ENCODE data around the gene IFITM1. TPM values are rescaled to one million over a fixed set of nuclear protein-coding genes. Genes with fewer than 3 reads are reported as not detected.

IFITM1 gene
- total and polyA plus RNA-seq, 2 of the 13 experiments (the other 11 are each of a cell fraction or from before 2014, with no cell fraction given): 0.38 to 11.1 TPM

DNA sequence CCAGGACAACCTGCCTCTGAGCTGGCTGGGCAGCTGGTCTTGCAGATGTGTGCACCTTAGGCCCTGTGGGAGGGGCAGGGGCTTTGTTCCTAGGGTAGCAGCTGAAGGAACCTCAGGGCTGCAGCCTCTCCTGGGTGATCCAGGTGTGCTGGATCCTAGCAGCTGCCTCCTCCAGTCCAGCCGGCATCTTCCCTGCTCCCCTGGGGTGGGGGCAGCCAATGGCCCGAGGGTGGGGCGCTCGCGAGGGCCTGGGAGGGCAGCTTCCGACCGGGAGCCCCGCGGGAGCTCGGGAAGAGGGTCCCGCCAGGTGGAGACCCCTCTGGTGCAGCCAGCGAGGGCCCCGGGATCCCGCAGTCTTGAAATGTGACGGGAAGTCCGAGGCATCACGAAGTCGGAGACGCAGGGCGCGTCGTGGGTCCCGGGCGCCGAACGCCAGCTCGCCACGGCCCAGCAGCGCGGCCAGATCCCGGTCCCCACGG is 1.7 kb downstream of the IFITM1 start (continued):
- TF ChIP-seq, protein P1, sequence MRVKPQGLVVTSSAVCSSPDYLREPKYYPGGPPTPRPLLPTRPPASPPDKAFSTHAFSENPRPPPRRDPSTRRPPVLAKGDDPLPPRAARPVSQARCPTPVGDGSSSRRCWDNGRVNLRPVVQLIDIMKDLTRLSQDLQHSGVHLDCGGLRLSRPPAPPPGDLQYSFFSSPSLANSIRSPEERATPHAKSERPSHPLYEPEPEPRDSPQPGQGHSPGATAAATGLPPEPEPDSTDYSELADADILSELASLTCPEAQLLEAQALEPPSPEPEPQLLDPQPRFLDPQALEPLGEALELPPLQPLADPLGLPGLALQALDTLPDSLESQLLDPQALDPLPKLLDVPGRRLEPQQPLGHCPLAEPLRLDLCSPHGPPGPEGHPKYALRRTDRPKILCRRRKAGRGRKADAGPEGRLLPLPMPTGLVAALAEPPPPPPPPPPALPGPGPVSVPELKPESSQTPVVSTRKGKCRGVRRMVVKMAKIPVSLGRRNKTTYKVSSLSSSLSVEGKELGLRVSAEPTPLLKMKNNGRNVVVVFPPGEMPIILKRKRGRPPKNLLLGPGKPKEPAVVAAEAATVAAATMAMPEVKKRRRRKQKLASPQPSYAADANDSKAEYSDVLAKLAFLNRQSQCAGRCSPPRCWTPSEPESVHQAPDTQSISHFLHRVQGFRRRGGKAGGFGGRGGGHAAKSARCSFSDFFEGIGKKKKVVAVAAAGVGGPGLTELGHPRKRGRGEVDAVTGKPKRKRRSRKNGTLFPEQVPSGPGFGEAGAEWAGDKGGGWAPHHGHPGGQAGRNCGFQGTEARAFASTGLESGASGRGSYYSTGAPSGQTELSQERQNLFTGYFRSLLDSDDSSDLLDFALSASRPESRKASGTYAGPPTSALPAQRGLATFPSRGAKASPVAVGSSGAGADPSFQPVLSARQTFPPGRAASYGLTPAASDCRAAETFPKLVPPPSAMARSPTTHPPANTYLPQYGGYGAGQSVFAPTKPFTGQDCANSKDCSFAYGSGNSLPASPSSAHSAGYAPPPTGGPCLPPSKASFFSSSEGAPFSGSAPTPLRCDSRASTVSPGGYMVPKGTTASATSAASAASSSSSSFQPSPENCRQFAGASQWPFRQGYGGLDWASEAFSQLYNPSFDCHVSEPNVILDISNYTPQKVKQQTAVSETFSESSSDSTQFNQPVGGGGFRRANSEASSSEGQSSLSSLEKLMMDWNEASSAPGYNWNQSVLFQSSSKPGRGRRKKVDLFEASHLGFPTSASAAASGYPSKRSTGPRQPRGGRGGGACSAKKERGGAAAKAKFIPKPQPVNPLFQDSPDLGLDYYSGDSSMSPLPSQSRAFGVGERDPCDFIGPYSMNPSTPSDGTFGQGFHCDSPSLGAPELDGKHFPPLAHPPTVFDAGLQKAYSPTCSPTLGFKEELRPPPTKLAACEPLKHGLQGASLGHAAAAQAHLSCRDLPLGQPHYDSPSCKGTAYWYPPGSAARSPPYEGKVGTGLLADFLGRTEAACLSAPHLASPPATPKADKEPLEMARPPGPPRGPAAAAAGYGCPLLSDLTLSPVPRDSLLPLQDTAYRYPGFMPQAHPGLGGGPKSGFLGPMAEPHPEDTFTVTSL (CRISPR knock-in tag; IDR thresholded peaks at IDR 0.05; ENCODE audit: borderline replicate concordance): no peak
- TF ChIP-seq NCOA2 (CRISPR knock-in tag; IDR thresholded peaks at IDR 0.05) (no peak), NFKB2 (CRISPR knock-in tag; IDR thresholded peaks at IDR 0.05; ENCODE audit: borderline replicate concordance) (no peak)
- TF ChIP-seq, protein P2, sequence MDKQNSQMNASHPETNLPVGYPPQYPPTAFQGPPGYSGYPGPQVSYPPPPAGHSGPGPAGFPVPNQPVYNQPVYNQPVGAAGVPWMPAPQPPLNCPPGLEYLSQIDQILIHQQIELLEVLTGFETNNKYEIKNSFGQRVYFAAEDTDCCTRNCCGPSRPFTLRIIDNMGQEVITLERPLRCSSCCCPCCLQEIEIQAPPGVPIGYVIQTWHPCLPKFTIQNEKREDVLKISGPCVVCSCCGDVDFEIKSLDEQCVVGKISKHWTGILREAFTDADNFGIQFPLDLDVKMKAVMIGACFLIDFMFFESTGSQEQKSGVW (CRISPR knock-in tag; IDR thresholded peaks at IDR 0.05; ENCODE audit: borderline replicate concordance): no peak
- TF ChIP-seq, protein P3, sequence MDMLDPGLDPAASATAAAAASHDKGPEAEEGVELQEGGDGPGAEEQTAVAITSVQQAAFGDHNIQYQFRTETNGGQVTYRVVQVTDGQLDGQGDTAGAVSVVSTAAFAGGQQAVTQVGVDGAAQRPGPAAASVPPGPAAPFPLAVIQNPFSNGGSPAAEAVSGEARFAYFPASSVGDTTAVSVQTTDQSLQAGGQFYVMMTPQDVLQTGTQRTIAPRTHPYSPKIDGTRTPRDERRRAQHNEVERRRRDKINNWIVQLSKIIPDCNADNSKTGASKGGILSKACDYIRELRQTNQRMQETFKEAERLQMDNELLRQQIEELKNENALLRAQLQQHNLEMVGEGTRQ (IDR thresholded peaks at IDR 0.05; ENCODE audit: low read depth, low read length): no peak
- TF ChIP-seq, protein P3 (CRISPR knock-in tag; IDR thresholded peaks at IDR 0.05; ENCODE audit: borderline replicate concordance): no peak
